Kasumi-1 (cell line): ENCODE data around the gene DNASE2.

Experiments used
- DNase-seq, 2 experiments: peaks; one replicate each; lab custom pipeline; 2025; lab: John Stamatoyannopoulos, UW

The DNASE2 gene

DNA sequence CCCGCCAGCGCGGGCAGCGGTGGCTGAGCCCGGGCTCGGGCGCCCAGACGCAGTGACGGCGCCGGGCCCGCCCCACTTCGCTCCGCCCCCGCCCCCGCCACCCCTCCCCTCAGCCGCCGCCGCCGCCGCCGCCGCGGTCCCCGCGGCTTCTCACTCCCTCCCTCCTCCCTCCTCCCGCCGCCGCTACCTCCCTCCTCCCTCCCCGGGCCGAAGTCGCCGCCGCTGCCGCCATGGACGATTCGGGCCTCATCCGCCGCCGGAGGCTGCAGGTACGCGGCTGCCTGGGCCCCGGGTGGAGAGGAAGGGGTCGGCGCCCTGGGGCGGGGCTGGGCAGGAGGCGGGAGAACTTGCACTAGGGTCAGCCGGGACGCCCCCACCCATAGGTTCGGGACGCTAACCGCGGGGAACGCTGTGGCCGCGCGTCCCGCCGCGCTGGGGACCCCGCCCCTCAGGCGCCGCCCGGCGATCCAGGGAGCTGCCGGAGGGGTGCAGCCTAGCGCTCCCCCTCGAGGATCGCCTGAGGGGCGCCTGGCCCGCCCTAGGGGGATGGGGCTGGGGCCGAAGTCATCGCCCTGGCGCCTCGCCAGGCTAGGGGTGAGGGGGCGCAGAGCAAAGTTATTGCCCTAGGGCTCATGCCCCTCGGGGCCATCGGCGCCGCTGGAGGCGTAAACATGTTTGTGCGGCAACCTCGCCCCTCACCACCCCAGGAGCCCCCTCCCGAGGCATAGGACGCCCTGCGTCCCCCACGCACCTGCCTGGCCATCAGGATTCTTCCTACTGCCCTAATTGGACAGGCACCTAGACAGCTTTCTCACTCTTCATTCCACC is 47.3 kb downstream of the DNASE2 start:
- DNase-seq: no peak

DNA sequence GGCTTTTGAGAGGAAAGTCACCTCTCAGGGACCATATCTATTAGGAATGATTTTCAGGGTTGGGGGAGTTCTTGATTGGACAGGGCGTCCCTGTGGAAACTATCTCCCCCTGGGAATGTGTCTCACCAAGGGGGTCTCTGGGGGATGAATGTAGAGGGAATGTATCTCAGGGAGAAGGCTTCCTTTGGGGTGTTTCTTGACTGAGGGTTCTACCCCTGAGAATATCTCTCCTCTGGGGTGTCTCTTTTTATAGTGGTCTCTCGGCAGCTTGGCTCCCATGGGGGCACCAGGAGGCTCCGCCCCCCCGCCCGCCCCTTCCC is 47.9 kb downstream of the DNASE2 start:
- no peak for DNase-seq

DNA sequence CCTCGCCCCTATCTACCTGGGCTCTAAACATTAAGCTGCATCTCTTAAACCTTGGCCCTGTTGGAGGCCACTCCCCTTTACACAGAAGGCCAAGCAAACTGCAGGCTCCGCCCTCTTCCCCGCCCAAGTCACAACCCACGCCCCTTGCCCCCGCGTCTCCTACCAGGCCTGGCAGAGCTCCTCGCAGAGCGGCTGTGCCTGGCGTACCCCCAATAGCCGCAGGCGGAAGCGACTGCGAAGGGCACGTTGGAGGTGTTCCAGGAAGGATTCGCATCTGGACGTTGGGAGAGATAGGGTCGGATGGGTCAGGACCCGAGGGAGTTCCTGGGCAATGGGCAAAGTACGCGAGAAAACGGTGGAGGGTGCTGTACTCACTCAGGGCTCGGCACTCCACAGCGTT is 52.8 kb downstream of the DNASE2 start:
- peak; percentile 52 to 65 for DNase-seq

DNA sequence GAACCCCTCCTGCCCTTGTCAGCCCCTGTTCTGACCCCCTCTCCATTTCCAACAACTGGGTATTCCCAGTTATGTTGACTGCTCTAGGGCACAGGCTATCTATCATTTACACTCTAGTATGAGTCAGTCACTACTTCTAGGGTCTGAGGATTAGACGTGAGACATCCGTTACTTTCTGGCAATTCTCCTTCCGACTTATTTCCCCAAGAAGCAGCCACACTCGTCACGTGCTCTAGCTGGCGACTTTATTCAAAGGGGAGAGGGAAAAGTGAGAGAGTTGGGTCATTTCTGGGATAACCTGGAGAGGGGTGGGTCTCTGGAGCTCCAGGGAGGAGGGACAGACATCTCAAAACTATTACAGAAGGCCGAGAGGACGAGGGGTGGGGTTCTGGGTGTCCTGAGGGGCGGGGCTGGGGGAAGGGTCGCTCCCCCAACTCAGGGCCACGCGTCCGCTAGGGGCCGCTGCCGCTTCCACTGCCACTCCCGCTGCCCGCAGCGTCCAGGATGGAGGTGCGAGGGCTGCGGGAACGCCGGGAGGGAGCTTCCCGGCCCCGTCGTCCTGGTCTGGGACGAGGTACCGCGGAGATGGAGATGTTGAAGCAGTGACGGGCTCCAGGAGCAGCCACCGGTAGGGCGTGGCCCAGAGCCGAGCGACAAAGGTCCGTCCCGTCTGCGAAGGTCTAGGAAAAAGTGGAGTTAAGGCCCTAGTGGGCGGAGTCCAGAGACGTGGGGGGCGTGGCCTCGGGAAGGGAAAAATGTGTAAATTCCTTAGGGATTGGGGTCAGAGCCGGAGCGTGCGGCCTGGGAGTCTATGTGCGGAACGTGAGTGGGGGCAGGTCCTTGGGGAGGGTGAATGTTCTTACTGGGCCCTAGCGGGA is 55.8 kb downstream of the DNASE2 start:
- DNase-seq: no peak
